Keratinocyte (primary cell): ENCODE results near the gene SLC16A1. TPM values are rescaled to one million over a fixed set of nuclear protein-coding genes. Genes with fewer than 3 reads are reported as not detected.

Source experiments
- DNase-seq: peaks from one replicate; pipeline ENCODE4 v3.0.0-alpha.2; 2011; ENCODE audit warnings: low read depth, missing footprints, low spot score
- FAIRE-seq: peaks from 2 replicates; lab custom pipeline; 2011; peaks lifted over from hg19 to GRCh38; lab: Jason Lieb, UNC
- H2AFZ ChIP-seq: 2 replicates; pipeline ENCODE4 v1.6.0; 2012; ENCODE audit warnings: low read length, control low read depth, inconsistent platforms; ENCODE audit not compliant: control insufficient read depth
- H3K27ac ChIP-seq: 2 replicates; pipeline ENCODE4 v1.5.1; 2011; ENCODE audit warnings: low read length; ENCODE audit not compliant: control insufficient read depth, insufficient read depth
- H3K27me3 ChIP-seq: 3 replicates; pipeline ENCODE4 v1.6.0; 2011; ENCODE audit warnings: low read length; ENCODE audit not compliant: control insufficient read depth, insufficient read depth; ENCODE audit errors: extremely low read depth
- H3K36me3 ChIP-seq, 2 experiments: 2 replicates in 1 of 2; 3 replicates in 1 of 2; pipeline ENCODE4 v1.5.1; 2011; ENCODE audit warnings: low read length in 2 of 2, mild to moderate bottlenecking in 1 of 2; ENCODE audit not compliant: control insufficient read depth in 2 of 2, insufficient read depth in 2 of 2; ENCODE audit errors: extremely low read depth in 1 of 2
- H3K4me1 ChIP-seq: 3 replicates; pipeline ENCODE4 v1.5.1; 2011; ENCODE audit warnings: low read length; ENCODE audit not compliant: control insufficient read depth, insufficient read depth; ENCODE audit errors: extremely low read depth
- H3K4me2 ChIP-seq: 3 replicates; pipeline ENCODE4 v1.6.0; 2011; ENCODE audit warnings: low read depth, low read length; ENCODE audit not compliant: control insufficient read depth, insufficient read depth; ENCODE audit errors: extremely low read depth
- H3K4me3 ChIP-seq, 3 experiments: fragments of 200-600 bp in 1 of 3; sonication (generic) in 1 of 3; 2 replicates in 2 of 3; 3 replicates in 1 of 3; pipeline ENCODE4 v1.5.1; 2011 to 2016; ENCODE audit warnings: low read length in 3 of 3, mild to moderate bottlenecking in 3 of 3, control low read depth in 2 of 3, inconsistent platforms in 1 of 3, low read depth in 1 of 3, mixed read lengths in 1 of 3, mixed run types in 1 of 3, moderate library complexity in 1 of 3; ENCODE audit not compliant: control insufficient read depth in 2 of 3, insufficient read depth in 2 of 3; ENCODE audit errors: extremely low read depth in 1 of 3
- H3K79me2 ChIP-seq: 2 replicates; pipeline ENCODE4 v1.6.0; 2012; ENCODE audit warnings: low read length; ENCODE audit not compliant: control insufficient read depth, insufficient read depth
- H3K9ac ChIP-seq: 3 replicates; pipeline ENCODE4 v1.6.0; 2011; ENCODE audit warnings: low read length; ENCODE audit not compliant: control insufficient read depth, insufficient read depth; ENCODE audit errors: extremely low read depth
- H3K9me1 ChIP-seq: 3 replicates; pipeline ENCODE4 v1.6.0; 2011; ENCODE audit warnings: low read length; ENCODE audit not compliant: control insufficient read depth, insufficient read depth; ENCODE audit errors: extremely low read depth
- H3K9me3 ChIP-seq: 2 replicates; pipeline ENCODE4 v1.5.1; 2012; ENCODE audit warnings: low read depth, low read length; ENCODE audit not compliant: control insufficient read depth
- H4K20me1 ChIP-seq: 3 replicates; pipeline ENCODE4 v1.6.0; 2011; ENCODE audit warnings: low read length; ENCODE audit not compliant: control insufficient read depth, insufficient read depth; ENCODE audit errors: extremely low read depth
- EZH2 ChIP-seq: IDR thresholded peaks from one replicate; pipeline ENCODE4 v1.6.1; 2012; ENCODE audit warnings: inconsistent platforms, mild to moderate bottlenecking, low read length, moderate library complexity
- dilution Hi-C: fragments of 300-500 bp; cut with MboI; formaldehyde crosslinking; loops from one replicate; pipeline ENCODE4 v1.7.0; 2020; ENCODE audit warnings: low sequenced_read_pairs; ENCODE audit not compliant: extremely low pct_ligation_motif_present
- polyA plus RNA-seq, 5 experiments: library from polyadenylated mRNA; depleted of rRNA in 3 of 5; stranded (reverse) in 3 of 5; stranded (forward) in 1 of 5; unstranded in 1 of 5; fragments of >200 nt; gene quantifications; 1 replicate in 1 of 5; 2 replicates in 3 of 5; 3 replicates in 1 of 5; pipeline versions ENCODE4 v1.2.1 to v1.2.3, GENCODE V29; 2011 to 2012; ENCODE audit warnings: missing spikeins in 2 of 5, low read depth in 1 of 5, low replicate concordance in 1 of 5
- TF ChIP-seq, protein P1 (sequence below), 3 experiments: IDR thresholded peaks in 1 of 3; conservative IDR thresholded peaks in 1 of 3; optimal IDR thresholded peaks in 1 of 3; 2 replicates in 2 of 3; 3 replicates in 1 of 3; pipeline versions ENCODE3 to v1.5.1; 2011; ENCODE audit warnings: low read length in 3 of 3, mild to moderate bottlenecking in 3 of 3, moderate library complexity in 2 of 3, control low read depth in 1 of 3, inconsistent platforms in 1 of 3; ENCODE audit not compliant: insufficient read depth in 2 of 3; ENCODE audit errors: extremely low read depth in 1 of 3

The SLC16A1 gene
- polyA plus RNA-seq, 1 donor (not counting 4 experiments of a cell fraction or from before 2014, with no cell fraction given) = 242 TPM

DNA sequence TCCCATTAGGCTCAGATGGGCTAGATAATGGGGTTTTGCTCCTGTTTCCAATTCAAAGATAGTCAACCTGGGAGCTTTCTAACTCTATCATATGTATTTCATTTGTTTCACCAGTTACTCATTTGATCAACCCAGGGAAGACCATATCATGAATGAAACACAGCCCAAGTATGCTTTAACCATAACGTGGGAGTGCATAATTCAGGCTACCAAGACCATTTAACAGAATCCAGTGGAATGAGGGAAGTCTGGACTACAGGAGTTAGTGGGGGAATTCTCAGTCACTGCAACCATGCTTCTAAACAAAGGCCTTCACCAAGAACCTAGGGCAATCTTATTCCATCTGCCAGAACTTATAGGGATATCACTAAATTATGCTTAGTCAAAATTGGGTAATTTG, 15.0 kb upstream of the SLC16A1 start:
- Histone ChIP-seq H3K79me2 (peaks cover 2% of the 10 kb centered on the region), H3K27ac (no peak overlapping the region), H3K9me1 (no peaks in the 10 kb centered on the region), H3K4me3 (no peak overlapping the region), H3K27me3 (no peaks in the 10 kb centered on the region), H3K9ac (no peak overlapping the region), H3K9me3 (no peaks in the 10 kb centered on the region), H2AFZ (no peak overlapping the region), H3K4me1 (no peaks in the 10 kb centered on the region), H3K4me2 (no peak overlapping the region), H3K36me3 (peaks cover 12 to 16% of the 10 kb centered on the region in 2 experiments), H4K20me1 (no peaks in the 10 kb centered on the region)
- DNase-seq (no peak), FAIRE-seq (no peak)
- dilution Hi-C loops = no loop called here
- no peak for TF ChIP-seq EZH2
- TF ChIP-seq, protein P1, sequence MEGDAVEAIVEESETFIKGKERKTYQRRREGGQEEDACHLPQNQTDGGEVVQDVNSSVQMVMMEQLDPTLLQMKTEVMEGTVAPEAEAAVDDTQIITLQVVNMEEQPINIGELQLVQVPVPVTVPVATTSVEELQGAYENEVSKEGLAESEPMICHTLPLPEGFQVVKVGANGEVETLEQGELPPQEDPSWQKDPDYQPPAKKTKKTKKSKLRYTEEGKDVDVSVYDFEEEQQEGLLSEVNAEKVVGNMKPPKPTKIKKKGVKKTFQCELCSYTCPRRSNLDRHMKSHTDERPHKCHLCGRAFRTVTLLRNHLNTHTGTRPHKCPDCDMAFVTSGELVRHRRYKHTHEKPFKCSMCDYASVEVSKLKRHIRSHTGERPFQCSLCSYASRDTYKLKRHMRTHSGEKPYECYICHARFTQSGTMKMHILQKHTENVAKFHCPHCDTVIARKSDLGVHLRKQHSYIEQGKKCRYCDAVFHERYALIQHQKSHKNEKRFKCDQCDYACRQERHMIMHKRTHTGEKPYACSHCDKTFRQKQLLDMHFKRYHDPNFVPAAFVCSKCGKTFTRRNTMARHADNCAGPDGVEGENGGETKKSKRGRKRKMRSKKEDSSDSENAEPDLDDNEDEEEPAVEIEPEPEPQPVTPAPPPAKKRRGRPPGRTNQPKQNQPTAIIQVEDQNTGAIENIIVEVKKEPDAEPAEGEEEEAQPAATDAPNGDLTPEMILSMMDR (optimal IDR thresholded peaks at IDR 0.05 in 1 of 3, IDR thresholded peaks at IDR 0.05 in 1 of 3, conservative IDR thresholded peaks at IDR 0.05 in 1 of 3; ENCODE audit: extremely low read depth in 1 of 3, insufficient read depth in 2 of 3, low read length in 3 of 3) = no peak

DNA sequence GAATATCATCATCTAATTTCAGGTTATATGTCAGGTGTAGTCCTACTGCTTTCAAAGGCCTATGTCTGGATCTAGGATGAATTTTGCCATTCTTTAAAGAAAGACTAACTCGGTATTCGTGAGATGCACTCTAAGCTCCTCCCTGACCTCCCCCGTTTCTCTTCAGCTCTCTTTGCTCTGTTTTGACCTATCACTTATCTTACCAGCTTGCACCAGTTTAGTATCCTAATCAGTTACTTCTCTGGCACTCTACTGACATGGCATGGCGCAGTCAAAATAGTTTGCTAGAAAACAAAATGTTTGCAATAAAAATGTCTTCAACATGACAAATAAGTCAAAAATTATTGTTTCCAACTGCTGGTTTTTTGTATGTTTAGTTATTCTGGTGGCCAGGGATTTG, 8.4 kb upstream of the SLC16A1 start:
- dilution Hi-C loops = no loop called here
- no peak for FAIRE-seq
- TF ChIP-seq EZH2 = no peak
- TF ChIP-seq, protein P1 (optimal IDR thresholded peaks at IDR 0.05 in 1 of 3, IDR thresholded peaks at IDR 0.05 in 1 of 3, conservative IDR thresholded peaks at IDR 0.05 in 1 of 3; ENCODE audit: extremely low read depth in 1 of 3, insufficient read depth in 2 of 3, low read length in 3 of 3) = no peak

More for the DNA sequence above, 8.4 kb upstream of the SLC16A1 start:
- Histone ChIP-seq H3K79me2 (peaks cover 50% of the 10 kb centered on the region), H4K20me1 (no peaks in the 10 kb centered on the region), H3K9me1 (no peaks in the 10 kb centered on the region), H3K27ac (no peak overlapping the region), H3K9me3 (no peaks in the 10 kb centered on the region), H3K4me1 (peaks cover 4% of the 10 kb centered on the region), H2AFZ (no peak overlapping the region), H3K4me2 (no peak overlapping the region), H3K4me3 (no peak overlapping the region), H3K36me3 (peaks cover 20 to 22% of the 10 kb centered on the region in 2 experiments), H3K27me3 (no peaks in the 10 kb centered on the region), H3K9ac (no peak overlapping the region)
- no peak for DNase-seq
